ENCODE data around the gene SLC44A3.

DNA sequence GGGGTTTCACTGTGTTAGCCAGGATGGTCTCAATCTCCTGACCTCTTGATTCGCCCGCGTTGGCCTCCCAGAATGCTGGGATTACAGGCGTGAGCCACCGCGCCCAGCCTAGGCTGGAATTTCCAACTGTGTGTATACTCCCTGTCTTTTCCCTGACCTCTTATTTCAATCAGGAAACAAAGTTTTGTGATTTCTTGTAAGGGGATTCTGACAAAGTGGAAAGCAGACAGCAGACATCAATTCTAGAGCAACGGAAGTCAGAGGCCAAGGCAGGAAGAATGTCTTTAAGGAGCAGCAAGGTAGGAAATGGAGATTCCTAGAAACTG, 36.0 kb upstream of the SLC44A3 start:
- TF ChIP-seq, protein P1, sequence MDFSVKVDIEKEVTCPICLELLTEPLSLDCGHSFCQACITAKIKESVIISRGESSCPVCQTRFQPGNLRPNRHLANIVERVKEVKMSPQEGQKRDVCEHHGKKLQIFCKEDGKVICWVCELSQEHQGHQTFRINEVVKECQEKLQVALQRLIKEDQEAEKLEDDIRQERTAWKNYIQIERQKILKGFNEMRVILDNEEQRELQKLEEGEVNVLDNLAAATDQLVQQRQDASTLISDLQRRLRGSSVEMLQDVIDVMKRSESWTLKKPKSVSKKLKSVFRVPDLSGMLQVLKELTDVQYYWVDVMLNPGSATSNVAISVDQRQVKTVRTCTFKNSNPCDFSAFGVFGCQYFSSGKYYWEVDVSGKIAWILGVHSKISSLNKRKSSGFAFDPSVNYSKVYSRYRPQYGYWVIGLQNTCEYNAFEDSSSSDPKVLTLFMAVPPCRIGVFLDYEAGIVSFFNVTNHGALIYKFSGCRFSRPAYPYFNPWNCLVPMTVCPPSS (IDR thresholded peaks at IDR 0.05) = no peak
- TF ChIP-seq MTA3 (CRISPR knock-in tag; IDR thresholded peaks at IDR 0.05) = no peak
- TF ChIP-seq PAX8 (CRISPR knock-in tag; IDR thresholded peaks at IDR 0.05; ENCODE audit: borderline replicate concordance) = no peak
- TF ChIP-seq ZNF274 (CRISPR knock-in tag; IDR thresholded peaks at IDR 0.05) = no peak
- TF ChIP-seq ZNF282 (IDR thresholded peaks at IDR 0.05; ENCODE audit: partially characterized antibody) = no peak
- TF ChIP-seq, protein P2, sequence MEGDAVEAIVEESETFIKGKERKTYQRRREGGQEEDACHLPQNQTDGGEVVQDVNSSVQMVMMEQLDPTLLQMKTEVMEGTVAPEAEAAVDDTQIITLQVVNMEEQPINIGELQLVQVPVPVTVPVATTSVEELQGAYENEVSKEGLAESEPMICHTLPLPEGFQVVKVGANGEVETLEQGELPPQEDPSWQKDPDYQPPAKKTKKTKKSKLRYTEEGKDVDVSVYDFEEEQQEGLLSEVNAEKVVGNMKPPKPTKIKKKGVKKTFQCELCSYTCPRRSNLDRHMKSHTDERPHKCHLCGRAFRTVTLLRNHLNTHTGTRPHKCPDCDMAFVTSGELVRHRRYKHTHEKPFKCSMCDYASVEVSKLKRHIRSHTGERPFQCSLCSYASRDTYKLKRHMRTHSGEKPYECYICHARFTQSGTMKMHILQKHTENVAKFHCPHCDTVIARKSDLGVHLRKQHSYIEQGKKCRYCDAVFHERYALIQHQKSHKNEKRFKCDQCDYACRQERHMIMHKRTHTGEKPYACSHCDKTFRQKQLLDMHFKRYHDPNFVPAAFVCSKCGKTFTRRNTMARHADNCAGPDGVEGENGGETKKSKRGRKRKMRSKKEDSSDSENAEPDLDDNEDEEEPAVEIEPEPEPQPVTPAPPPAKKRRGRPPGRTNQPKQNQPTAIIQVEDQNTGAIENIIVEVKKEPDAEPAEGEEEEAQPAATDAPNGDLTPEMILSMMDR (CRISPR knock-in tag; IDR thresholded peaks at IDR 0.05) = no peak
- TF ChIP-seq SUZ12 (IDR thresholded peaks at IDR 0.05; ENCODE audit: low read depth, low read length) = no peak
- no peak for TF ChIP-seq MZF1 (CRISPR knock-in tag; IDR thresholded peaks at IDR 0.05; ENCODE audit: borderline replicate concordance)
- no peak for TF ChIP-seq CHCHD3 (CRISPR knock-in tag; IDR thresholded peaks at IDR 0.05)
- TF ChIP-seq CREB1 (IDR thresholded peaks at IDR 0.05) = no peak
- TF ChIP-seq CREB1 (CRISPR knock-in tag; IDR thresholded peaks at IDR 0.05) = no peak
- TF ChIP-seq, protein P3, sequence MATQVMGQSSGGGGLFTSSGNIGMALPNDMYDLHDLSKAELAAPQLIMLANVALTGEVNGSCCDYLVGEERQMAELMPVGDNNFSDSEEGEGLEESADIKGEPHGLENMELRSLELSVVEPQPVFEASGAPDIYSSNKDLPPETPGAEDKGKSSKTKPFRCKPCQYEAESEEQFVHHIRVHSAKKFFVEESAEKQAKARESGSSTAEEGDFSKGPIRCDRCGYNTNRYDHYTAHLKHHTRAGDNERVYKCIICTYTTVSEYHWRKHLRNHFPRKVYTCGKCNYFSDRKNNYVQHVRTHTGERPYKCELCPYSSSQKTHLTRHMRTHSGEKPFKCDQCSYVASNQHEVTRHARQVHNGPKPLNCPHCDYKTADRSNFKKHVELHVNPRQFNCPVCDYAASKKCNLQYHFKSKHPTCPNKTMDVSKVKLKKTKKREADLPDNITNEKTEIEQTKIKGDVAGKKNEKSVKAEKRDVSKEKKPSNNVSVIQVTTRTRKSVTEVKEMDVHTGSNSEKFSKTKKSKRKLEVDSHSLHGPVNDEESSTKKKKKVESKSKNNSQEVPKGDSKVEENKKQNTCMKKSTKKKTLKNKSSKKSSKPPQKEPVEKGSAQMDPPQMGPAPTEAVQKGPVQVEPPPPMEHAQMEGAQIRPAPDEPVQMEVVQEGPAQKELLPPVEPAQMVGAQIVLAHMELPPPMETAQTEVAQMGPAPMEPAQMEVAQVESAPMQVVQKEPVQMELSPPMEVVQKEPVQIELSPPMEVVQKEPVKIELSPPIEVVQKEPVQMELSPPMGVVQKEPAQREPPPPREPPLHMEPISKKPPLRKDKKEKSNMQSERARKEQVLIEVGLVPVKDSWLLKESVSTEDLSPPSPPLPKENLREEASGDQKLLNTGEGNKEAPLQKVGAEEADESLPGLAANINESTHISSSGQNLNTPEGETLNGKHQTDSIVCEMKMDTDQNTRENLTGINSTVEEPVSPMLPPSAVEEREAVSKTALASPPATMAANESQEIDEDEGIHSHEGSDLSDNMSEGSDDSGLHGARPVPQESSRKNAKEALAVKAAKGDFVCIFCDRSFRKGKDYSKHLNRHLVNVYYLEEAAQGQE (IDR thresholded peaks at IDR 0.05; ENCODE audit: borderline replicate concordance in 1 of 2, low read depth in 1 of 2, low read length in 2 of 2) = no peak
- no peak for TF ChIP-seq FOXA1 (IDR thresholded peaks at IDR 0.05)
- no peak for TF ChIP-seq FOXA1 (CRISPR knock-in tag; IDR thresholded peaks at IDR 0.05)
- TF ChIP-seq ZSCAN30 (CRISPR knock-in tag; IDR thresholded peaks at IDR 0.05) = no peak

Data from HepG2 (cell line).